ENCODE measurements around the gene POFUT1.

The POFUT1 gene

DNA sequence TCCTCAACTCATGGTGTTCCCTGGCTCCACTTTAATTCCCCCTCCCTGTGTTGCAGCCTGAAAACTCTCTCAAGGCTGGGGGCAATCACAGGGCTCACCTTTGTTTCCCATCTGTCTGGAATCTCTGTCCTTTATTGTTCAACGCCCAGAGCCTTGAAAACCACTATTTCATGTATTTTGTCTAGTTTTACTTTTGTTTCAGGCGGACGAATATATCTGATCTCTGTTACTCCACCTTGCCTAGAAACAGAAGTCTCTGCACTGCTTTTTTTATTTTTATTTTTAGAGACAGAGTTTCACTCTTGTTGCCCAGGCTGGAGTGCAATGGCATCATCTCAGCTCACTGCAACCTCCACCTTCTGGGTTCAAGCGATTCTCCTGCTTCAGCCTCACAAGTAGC is 27.7 kb upstream of the POFUT1 start:
- DNase-seq (ENCODE audit: low read depth), result no peak
- H3K4me3 ChIP-seq (replicated peaks; ENCODE audit: low read depth, low read length), result no peak overlapping the region
- TF ChIP-seq, protein P1, sequence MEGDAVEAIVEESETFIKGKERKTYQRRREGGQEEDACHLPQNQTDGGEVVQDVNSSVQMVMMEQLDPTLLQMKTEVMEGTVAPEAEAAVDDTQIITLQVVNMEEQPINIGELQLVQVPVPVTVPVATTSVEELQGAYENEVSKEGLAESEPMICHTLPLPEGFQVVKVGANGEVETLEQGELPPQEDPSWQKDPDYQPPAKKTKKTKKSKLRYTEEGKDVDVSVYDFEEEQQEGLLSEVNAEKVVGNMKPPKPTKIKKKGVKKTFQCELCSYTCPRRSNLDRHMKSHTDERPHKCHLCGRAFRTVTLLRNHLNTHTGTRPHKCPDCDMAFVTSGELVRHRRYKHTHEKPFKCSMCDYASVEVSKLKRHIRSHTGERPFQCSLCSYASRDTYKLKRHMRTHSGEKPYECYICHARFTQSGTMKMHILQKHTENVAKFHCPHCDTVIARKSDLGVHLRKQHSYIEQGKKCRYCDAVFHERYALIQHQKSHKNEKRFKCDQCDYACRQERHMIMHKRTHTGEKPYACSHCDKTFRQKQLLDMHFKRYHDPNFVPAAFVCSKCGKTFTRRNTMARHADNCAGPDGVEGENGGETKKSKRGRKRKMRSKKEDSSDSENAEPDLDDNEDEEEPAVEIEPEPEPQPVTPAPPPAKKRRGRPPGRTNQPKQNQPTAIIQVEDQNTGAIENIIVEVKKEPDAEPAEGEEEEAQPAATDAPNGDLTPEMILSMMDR (IDR thresholded peaks at IDR 0.05; ENCODE audit: low read length, missing control alignments), result no peak

DNA sequence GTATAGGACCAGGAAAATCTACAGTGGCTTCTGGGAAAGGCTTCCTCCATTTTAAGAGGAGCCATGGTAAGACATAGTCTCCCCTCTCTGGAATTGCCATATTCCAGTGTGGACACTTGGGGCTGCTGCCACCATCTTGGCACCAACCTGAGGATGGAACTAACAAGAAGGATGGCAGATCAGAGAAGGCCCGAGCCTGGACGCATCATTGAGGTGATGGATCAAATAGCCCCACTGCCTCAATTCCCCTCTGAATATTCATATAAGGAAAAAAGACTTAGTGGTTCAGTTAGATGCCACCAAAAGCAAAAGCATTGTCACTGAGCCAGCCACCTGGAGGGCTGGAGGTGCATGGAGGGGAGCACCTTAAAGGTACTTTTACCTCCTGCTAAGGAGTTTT is 26.1 kb upstream of the POFUT1 start:
- TF ChIP-seq, protein P1 (IDR thresholded peaks at IDR 0.05; ENCODE audit: low read length, missing control alignments), result no peak

DNA sequence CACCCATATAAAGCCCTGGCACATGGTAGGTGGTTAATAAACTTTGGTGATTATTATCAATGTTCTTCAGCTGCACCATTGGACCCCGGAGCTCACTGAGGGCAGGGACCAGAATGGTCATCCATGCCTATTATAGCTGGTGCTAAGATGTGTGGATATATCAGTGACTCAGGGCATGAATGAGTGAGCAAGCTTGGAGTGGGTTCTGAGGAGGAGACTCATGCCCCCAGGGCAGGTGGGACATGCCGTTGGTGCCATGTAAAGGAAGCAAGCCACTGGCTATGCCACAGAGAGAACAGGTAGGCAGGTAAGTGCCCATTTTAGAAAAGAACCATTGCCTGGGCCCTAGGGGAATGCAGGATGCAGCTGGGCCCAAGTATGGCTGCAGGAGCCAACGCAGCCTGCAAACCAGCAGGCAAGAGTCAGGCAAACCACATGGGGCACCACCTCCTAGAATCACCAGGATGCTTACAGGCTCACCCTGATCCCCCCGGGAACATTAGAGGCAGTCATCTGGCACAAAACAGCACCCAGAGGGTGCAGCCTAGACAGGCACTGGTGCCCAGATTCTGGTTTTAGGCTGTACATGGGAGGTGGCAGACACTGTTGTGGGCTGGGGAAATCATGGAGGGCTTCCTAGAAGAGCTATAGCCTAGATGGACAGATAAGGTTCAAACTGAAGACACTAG is 23.6 kb upstream of the POFUT1 start:
- no peak overlapping the region for H3K4me3 ChIP-seq (replicated peaks; ENCODE audit: low read depth, low read length)
- TF ChIP-seq, protein P1 (IDR thresholded peaks at IDR 0.05; ENCODE audit: low read length, missing control alignments), result no peak
- DNase-seq (ENCODE audit: low read depth), result no peak

More for the DNA sequence above, 26.1 kb upstream of the POFUT1 start:
- no peak for DNase-seq (ENCODE audit: low read depth)
- H3K4me3 ChIP-seq (replicated peaks; ENCODE audit: low read depth, low read length), result no peak overlapping the region

DNA sequence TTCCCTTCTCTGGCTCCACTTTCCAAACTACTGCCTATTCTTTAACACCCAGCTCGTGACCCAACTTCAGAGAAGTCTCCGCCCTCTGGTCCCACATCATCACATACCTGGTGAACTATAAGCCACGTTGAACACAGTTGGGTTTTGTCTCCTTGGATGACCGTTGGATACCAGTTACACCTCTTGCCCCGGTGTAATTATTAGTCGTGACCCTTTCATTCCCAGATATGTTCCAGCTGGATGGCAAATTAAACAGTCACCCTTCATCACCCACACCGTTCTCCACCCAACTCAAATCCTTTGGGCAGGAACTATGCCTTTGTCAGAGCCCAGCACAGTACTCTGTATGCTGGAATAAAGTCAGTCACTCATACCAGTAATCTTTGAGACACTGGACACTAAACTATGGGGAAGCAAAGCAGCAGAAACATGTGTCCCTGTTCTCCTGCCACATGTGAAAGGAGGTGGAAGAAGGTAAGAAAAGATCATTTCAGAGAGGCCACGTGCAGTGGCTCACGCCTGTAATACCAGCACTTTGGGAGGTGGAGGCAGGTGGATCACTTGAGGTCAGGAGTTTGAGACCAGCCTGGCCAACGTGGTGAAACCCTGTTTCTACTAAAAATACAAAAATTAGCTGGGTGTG is 22.6 kb upstream of the POFUT1 start:
- H3K4me3 ChIP-seq (replicated peaks; ENCODE audit: low read depth, low read length), result no peak overlapping the region
- no peak for DNase-seq (ENCODE audit: low read depth)
- TF ChIP-seq, protein P1 (IDR thresholded peaks at IDR 0.05; ENCODE audit: low read length, missing control alignments), result no peak

DNA sequence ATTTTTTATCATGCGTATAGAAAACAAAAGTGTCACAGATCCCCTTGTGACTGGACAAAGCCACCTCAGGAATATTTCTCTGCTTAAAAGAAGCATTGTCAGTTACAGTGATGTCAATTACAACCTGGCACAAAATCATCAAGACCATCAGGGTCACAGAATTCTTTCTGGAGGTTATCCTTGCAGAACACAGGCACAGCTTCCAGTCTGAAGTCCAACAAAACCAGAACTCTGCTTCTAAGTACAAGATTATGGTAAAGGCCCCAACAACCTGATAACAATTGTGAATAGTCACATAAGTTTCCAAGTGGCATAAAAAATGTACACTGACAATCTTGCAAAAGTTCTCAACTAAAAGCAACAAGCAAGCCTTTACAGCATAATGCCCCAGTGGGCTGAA is 21.2 kb upstream of the POFUT1 start:
- no peak overlapping the region for H3K4me3 ChIP-seq (replicated peaks; ENCODE audit: low read depth, low read length)
- DNase-seq (ENCODE audit: low read depth), result no peak
- TF ChIP-seq, protein P1 (IDR thresholded peaks at IDR 0.05; ENCODE audit: low read length, missing control alignments), result no peak

DNA sequence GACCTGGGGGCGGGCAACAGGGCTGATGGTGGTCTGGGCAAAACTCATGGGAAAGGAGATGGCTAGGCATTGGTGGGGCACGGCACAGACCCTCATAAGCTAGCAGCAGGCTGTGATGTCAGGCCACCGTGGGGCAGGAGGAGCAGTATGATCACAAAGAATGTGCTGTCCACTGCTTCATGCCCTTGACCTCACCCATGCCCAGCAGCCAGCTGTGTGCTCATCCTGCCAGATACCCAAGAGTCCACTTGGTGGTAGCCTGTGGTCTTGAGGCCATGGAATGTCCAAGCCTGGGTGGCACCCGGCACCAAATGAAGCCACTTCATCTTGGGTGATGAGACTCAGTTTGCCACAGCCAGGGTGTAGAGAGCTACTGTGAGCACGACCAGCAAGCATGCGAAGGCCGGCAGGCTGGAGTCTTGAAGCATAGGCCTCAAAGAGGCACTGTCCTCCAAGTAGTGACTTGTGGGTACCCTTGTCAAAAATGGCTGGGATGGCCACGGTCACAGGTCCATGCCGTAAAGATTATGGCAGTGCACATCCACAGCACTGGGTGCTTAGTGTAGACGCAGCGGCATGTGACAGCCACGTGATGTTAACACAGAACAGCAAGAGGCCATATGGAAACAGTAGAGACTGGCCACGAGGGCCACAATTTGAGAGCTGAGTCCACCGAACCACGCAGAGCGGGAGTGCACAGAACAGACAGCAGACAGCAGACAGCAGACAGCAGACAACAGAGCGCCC is 19.1 kb upstream of the POFUT1 start:
- TF ChIP-seq, protein P1 (IDR thresholded peaks at IDR 0.05; ENCODE audit: low read length, missing control alignments), result no peak
- no peak overlapping the region for H3K4me3 ChIP-seq (replicated peaks; ENCODE audit: low read depth, low read length)
- no peak for DNase-seq (ENCODE audit: low read depth)
